T follicular helper cell (primary cell): ENCODE results near the gene THUMPD2.
"Not testable (repeated sequence)": the region's sequence is repeated elsewhere in the genome, so short reads cannot be mapped to it uniquely, and the experiment has no call there.

ENCODE experiments used
- DNase-seq: peaks from one replicate; pipeline ENCODE4 v3.0.0-alpha.2; 2020; ENCODE audit warnings: low read depth

THUMPD2 gene

GRCh38 chr2:39755466-39755865 lies 23.6 kb downstream of the THUMPD2 start:
- no peak for DNase-seq

GRCh38 chr2:39743269-39743776 lies 35.7 kb downstream of the THUMPD2 start:
- no peak for DNase-seq

- no peak for DNase-seq
Measured at GRCh38 chr2:39741871-39742270, 37.2 kb downstream of the THUMPD2 start.

- no peak for DNase-seq
Measured at GRCh38 chr2:39739386-39739785, 39.7 kb downstream of the THUMPD2 start.

GRCh38 chr2:39738936-39739335 lies 40.1 kb downstream of the THUMPD2 start:
- no peak for DNase-seq

- no peak for DNase-seq
Measured at GRCh38 chr2:39737661-39738060, 41.4 kb downstream of the THUMPD2 start.

GRCh38 chr2:39736640-39737039 lies 42.4 kb downstream of the THUMPD2 start:
- no peak for DNase-seq

DNA sequence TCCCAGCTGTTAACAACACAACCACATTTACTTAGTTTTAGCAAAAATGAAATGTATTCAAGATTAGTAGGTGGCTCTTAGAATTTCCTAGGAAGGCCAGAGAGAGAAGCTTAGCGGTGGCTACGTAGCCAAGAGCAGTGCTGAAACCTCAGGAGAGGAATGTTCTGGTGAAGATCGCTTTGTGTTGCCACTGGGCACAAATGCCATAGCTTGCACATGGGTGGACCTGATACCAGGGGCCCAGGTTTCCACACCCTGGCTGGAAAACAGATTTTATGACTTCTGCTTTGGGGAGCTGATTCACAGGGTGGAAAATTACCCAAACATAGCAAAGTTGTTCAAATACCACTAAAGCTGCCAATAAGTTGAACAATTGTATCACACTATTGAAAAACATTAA lies 43.4 kb downstream of the THUMPD2 start:
- no peak for DNase-seq

DNA sequence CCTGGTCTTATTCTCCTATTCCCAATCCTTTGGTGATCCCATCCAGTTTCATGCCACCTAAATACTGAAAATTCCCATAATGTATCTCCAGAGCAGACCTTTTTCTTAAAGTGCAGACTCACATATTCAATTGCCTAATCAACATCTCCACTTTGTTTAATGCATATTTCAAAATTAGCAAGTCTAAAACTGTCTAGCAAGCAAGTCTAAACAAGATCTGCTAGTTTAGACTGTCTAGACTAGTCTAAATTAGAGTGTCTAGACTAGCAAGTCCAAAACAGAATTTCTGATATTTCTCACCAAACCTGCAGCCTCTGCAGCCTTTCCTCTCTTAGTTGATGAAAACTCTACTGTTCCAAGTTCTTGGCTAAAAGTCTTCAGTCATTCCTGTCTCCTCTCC lies 44.6 kb downstream of the THUMPD2 start:
- no peak for DNase-seq

- no peak for DNase-seq
Measured at GRCh38 chr2:39733070-39733674, 45.9 kb downstream of the THUMPD2 start.

DNA sequence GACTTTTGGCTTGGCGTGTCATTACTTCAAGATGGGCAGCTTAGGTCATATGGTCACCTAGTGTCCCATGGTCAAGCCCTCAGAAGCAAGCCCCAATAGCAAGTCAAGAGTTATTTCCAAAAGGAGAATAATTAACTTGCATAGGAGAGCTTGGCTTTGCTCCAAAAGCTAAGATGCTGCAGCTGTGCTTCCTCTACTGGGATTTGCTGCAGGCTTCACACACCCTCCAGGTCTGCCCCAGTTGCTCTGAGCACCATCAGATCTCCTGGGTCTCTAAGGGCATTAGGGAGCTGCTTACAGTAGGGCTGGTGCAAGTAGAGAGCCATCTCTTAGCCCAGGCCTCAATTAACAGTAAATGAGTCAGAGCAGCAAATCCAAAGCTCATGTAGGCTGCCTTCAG lies 46.6 kb downstream of the THUMPD2 start:
- no peak for DNase-seq

DNA sequence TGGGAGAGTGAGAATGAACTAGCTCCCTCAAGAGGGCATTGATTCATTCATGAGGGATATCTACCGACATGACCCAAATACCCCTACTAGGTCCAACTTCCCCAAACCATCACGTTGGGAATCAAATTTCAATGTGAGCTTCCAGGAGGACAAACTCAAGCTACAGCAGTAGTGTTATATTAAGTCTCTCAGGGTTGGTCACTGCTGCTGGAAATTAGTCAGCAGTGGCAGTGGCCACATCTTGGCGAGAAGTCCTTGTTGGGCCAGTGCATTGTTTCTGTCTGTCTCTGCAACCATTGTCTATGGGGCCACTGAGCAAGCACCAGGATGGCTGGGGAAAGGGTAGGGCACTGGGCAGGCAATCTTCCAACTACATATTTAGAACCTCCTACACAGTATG lies 47.5 kb downstream of the THUMPD2 start:
- DNase-seq, result no peak

GRCh38 chr2:39730685-39731302 lies 48.3 kb downstream of the THUMPD2 start:
- DNase-seq, result no peak

GRCh38 chr2:39730276-39730675 lies 48.8 kb downstream of the THUMPD2 start:
- DNase-seq, result no peak

DNA sequence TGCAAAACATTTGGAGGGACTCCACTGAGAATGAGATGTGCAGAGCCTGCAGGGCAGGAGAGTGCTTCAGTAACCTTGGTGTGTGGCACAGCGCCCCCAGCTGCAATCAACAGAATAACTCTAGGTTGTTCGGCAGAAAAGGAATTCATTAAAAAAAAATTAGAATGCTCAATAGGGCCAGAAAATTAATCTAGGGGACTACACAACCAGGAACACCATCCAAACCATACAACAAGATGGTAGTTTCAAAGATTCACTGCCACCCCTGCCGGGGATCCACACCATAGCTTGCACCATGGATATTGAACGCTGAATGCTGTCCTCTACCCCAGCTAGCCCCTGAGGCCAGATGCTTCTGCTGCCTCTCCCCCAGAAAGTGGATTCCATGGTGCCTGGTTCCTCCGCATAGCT lies 50.1 kb downstream of the THUMPD2 start:
- DNase-seq, result no peak

DNA sequence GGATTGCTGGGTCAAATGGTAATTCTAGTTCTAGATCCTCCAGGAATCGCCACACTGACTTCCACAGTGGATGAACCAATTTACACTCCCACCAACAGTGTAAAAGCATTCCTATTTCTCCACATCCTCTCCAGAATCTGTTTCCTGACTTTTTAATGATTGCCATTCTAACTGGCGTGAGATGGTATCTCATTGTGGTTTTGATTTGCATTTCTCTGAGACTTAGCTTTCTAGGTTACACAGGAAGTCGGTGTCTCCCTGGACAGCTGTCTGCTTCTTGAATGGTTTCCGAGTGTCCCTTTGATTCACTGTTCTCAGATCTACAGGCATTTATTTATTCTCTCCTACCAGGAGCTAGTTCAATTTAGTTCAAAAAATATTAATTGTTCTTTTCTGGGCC lies 51.0 kb downstream of the THUMPD2 start:
- DNase-seq, result not testable (repeated sequence)

- DNase-seq, result no peak
Measured at GRCh38 chr2:39725401-39725800, 53.7 kb downstream of the THUMPD2 start.

- no peak for DNase-seq
Measured at GRCh38 chr2:39724828-39725144, 54.3 kb downstream of the THUMPD2 start.

DNA sequence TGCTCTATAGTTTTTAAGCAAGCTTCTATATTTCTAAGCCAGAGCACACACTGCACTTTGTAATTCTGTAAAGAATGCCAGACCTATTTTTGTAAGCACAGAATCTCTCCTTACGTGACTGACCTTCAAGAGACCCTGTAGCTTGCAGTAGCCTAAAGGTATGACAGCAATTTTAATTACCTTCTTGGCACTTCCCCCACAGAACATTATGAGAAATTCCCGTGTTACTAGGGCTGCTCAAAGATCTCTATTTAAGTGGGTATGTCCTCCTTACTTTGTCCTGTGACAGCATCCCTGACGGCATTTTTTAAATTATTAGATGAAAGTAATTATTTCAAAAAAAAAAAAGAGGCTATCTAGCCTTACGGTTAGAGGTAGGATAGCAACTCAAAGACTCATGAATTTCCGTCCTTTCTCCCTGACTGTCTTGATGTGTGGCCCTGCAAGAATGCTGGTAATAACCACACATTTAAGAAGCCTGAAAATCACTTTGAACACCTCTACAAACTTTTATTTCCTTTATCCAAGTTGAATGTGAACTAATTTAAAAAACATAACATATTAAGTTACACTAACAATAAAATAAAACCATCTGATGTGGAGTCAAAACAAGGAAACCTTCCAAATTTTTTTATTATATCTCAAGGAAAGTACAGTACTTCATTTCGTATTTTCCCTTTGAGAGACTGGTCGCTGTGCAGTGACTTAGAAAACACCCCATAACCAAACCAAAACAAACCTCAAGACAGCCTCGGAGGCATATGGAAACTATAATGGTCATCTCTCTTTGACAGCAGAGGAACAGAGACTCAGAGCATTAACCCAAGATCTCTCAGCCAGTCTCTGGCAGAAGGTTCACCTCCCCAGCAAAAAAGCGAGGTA lies 54.9 kb downstream of the THUMPD2 start:
- no peak for DNase-seq

DNA sequence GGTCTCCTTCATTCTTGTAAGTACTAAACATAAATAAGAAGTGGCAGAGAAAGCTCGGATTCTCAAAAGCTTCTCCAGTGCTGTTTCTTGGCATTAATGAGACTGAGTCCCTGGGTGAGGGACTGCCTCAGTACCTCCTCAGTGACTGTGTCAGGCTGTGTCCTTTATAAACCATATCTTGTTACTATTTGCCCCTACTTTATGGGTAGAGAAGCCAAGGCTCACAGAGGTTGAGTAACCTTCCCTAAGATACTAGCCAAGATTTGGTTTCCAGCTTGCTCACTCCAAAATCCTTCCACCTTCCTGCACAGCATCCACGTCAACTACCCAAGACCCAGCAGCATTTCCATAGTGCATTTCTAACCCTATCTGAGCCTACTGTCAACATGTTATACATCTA lies 55.6 kb downstream of the THUMPD2 start:
- DNase-seq, result no peak

GRCh38 chr2:39720970-39721369 lies 58.1 kb downstream of the THUMPD2 start:
- no peak for DNase-seq

DNA sequence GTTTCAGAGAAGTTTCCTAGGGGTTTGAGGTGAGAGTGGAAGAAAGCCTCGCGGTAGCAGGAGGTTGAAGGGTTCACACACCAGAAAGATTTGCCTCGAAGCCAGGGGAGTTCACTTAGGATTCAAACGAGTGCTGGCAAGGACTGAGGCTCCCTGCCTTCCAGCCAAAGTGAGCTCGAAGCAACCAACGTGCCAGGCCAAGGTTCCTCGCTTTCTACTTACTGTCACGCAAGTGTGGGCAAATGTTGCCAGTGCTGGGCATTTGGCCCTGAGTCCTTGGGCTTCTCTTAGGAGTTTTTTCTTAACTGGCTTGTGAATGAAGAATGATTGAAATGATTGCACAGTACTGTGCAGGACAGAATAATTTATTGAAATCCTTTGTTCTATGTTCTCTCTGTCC lies 59.7 kb downstream of the THUMPD2 start:
- no peak for DNase-seq

- DNase-seq, result no peak
Measured at GRCh38 chr2:39718483-39718882, 60.6 kb downstream of the THUMPD2 start.
